22Rv1 (cell line): ENCODE results near the gene RGS1.

Experiments
- ZFX ChIP-seq: fragments of 450-650 bp; IDR thresholded peaks from 2 replicates; pipeline ENCODE4 v1.6.1; 2017; ENCODE audit warnings: antibody characterized with exemption, borderline replicate concordance
- TF ChIP-seq, protein P1 (sequence below): fragments of 450-650 bp; IDR thresholded peaks from 2 replicates; pipeline ENCODE4 v1.5.1; 2017; ENCODE audit warnings: mild to moderate bottlenecking

DNA sequence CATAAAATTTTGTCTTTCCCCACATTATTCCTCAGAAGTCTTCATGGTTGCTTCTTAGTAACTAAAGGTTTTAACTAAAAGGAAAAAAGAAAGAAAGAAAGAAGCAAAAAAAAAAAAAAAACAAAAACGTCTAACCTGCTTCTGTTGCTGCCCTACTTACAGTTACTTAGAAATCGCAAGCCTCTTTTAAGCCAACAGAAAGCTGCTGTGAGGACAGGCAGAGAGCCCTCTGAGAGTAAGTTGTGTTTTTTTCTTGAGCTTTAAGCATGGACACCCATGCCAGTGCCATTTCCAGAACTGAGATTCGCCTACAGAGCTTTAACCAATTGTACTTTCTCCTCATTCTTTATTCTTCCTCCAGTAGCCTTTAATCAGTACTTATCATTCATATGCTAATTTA is 25.6 kb upstream of the RGS1 start:
- TF ChIP-seq, protein P1, sequence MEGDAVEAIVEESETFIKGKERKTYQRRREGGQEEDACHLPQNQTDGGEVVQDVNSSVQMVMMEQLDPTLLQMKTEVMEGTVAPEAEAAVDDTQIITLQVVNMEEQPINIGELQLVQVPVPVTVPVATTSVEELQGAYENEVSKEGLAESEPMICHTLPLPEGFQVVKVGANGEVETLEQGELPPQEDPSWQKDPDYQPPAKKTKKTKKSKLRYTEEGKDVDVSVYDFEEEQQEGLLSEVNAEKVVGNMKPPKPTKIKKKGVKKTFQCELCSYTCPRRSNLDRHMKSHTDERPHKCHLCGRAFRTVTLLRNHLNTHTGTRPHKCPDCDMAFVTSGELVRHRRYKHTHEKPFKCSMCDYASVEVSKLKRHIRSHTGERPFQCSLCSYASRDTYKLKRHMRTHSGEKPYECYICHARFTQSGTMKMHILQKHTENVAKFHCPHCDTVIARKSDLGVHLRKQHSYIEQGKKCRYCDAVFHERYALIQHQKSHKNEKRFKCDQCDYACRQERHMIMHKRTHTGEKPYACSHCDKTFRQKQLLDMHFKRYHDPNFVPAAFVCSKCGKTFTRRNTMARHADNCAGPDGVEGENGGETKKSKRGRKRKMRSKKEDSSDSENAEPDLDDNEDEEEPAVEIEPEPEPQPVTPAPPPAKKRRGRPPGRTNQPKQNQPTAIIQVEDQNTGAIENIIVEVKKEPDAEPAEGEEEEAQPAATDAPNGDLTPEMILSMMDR, result no peak
- no peak for TF ChIP-seq ZFX
